ENCODE measurements around the gene ABR. TPM values are rescaled to one million over a fixed set of nuclear protein-coding genes. Genes with fewer than 3 reads are reported as not detected.

The ABR gene
- total RNA-seq, 2 experiments from 2014 or later = 31.6 to 35.1 TPM

GRCh38 chr17:1186923-1187771 is 7.4 kb upstream of the ABR start:
- H3K27ac Mint-ChIP-seq = no peak overlapping the region
- no peaks in the 10 kb centered on the region for H3K36me3 Mint-ChIP-seq
- peaks cover 7% of the 10 kb centered on the region for H3K4me1 Mint-ChIP-seq

GRCh38 chr17:1186214-1186820 is 6.5 kb upstream of the ABR start:
- DNase-seq = no peak
- Mint-ChIP-seq H3K9me3 (no peaks in the 10 kb centered on the region), H3K27ac (no peak overlapping the region), H3K27me3 (no peaks in the 10 kb centered on the region), H3K4me3 (no peak overlapping the region), H3K36me3 (no peaks in the 10 kb centered on the region), H3K4me1 (peaks cover 7% of the 10 kb centered on the region)

More at GRCh38 chr17:1186923-1187771, 7.4 kb upstream of the ABR start:
- peak; percentile 79 for DNase-seq
- Mint-ChIP-seq H3K9me3 (no peaks in the 10 kb centered on the region), H3K4me3 (no peak overlapping the region), H3K27me3 (no peaks in the 10 kb centered on the region)

GRCh38 chr17:1183171-1183873 is 3.5 kb upstream of the ABR start:
- DNase-seq = peak; percentile 31
- Mint-ChIP-seq H3K27me3 (peaks cover 4% of the 10 kb centered on the region), H3K36me3 (no peaks in the 10 kb centered on the region), H3K27ac (no peak overlapping the region), H3K4me3 (no peak overlapping the region), H3K9me3 (no peaks in the 10 kb centered on the region), H3K4me1 (peaks cover 7% of the 10 kb centered on the region)

- Mint-ChIP-seq H3K4me3 (no peak overlapping the region), H3K4me1 (peaks cover 7% of the 10 kb centered on the region), H3K27ac (no peak overlapping the region), H3K27me3 (peaks cover 7% of the 10 kb centered on the region), H3K9me3 (no peaks in the 10 kb centered on the region), H3K36me3 (no peaks in the 10 kb centered on the region)
- no peak for DNase-seq
These were observed 3.0 kb upstream of the ABR start for GRCh38 chr17:1182811-1183170.

GRCh38 chr17:1181753-1182137 is 2.0 kb upstream of the ABR start:
- no peak for DNase-seq
- Mint-ChIP-seq H3K36me3 (no peaks in the 10 kb centered on the region), H3K4me1 (peaks cover 7% of the 10 kb centered on the region), H3K27ac (no peak overlapping the region), H3K4me3 (no peak overlapping the region), H3K9me3 (no peaks in the 10 kb centered on the region), H3K27me3 (peaks cover 7% of the 10 kb centered on the region)

- no peak overlapping the region for H3K4me3 Mint-ChIP-seq
- peaks cover 7% of the 10 kb centered on the region for H3K27me3 Mint-ChIP-seq
These were observed 1.4 kb upstream of the ABR start for GRCh38 chr17:1180958-1181752.

GRCh38 chr17:1179112-1179817 is 516 bp downstream of the ABR start:
- Mint-ChIP-seq H3K9me3 (no peaks in the 10 kb centered on the region), H3K27me3 (peaks cover 7% of the 10 kb centered on the region), H3K4me1 (peaks cover 7% of the 10 kb centered on the region), H3K27ac (no peak overlapping the region), H3K4me3 (peak overlapping the region; percentile 79), H3K36me3 (no peaks in the 10 kb centered on the region)
- no peak for DNase-seq

More at GRCh38 chr17:1180958-1181752, 1.4 kb upstream of the ABR start:
- H3K27ac Mint-ChIP-seq = no peak overlapping the region
- H3K4me1 Mint-ChIP-seq = peaks cover 7% of the 10 kb centered on the region
- H3K36me3 Mint-ChIP-seq = no peaks in the 10 kb centered on the region
- no peak for DNase-seq
- H3K9me3 Mint-ChIP-seq = no peaks in the 10 kb centered on the region

GRCh38 chr17:1177016-1177700 is 2.6 kb downstream of the ABR start:
- no peak overlapping the region for H3K27ac Mint-ChIP-seq
- DNase-seq = no peak
- peaks cover 7% of the 10 kb centered on the region for H3K27me3 Mint-ChIP-seq
- H3K4me1 Mint-ChIP-seq = peaks cover 1% of the 10 kb centered on the region
- no peaks in the 10 kb centered on the region for H3K9me3 Mint-ChIP-seq
- H3K36me3 Mint-ChIP-seq = no peaks in the 10 kb centered on the region
- no peak overlapping the region for H3K4me3 Mint-ChIP-seq

GRCh38 chr17:1174263-1174880 is 5.4 kb downstream of the ABR start:
- Mint-ChIP-seq H3K4me3 (no peak overlapping the region), H3K9me3 (no peaks in the 10 kb centered on the region), H3K36me3 (no peaks in the 10 kb centered on the region), H3K27me3 (peaks cover 7% of the 10 kb centered on the region), H3K27ac (no peak overlapping the region), H3K4me1 (peaks cover 1% of the 10 kb centered on the region)
- DNase-seq = no peak

- Mint-ChIP-seq H3K27ac (no peak overlapping the region), H3K4me1 (peaks cover 1% of the 10 kb centered on the region), H3K27me3 (peaks cover 6% of the 10 kb centered on the region), H3K9me3 (no peaks in the 10 kb centered on the region), H3K4me3 (no peak overlapping the region), H3K36me3 (no peaks in the 10 kb centered on the region)
- no peak for DNase-seq
These were observed 6.1 kb downstream of the ABR start for GRCh38 chr17:1173432-1174262.

GRCh38 chr17:1171953-1172352 is 7.8 kb downstream of the ABR start:
- DNase-seq = no peak
- H3K36me3 Mint-ChIP-seq = no peaks in the 10 kb centered on the region
- H3K9me3 Mint-ChIP-seq = no peaks in the 10 kb centered on the region
- no peak overlapping the region for H3K27ac Mint-ChIP-seq
- H3K4me3 Mint-ChIP-seq = no peak overlapping the region
- no peaks in the 10 kb centered on the region for H3K27me3 Mint-ChIP-seq
- H3K4me1 Mint-ChIP-seq = peaks cover 1% of the 10 kb centered on the region

GRCh38 chr17:1170739-1171138 is 9.0 kb downstream of the ABR start:
- Mint-ChIP-seq H3K9me3 (no peaks in the 10 kb centered on the region), H3K27ac (no peak overlapping the region), H3K36me3 (no peaks in the 10 kb centered on the region), H3K27me3 (no peaks in the 10 kb centered on the region), H3K4me3 (no peak overlapping the region), H3K4me1 (peaks cover 1% of the 10 kb centered on the region)
- no peak for DNase-seq

GRCh38 chr17:1169929-1170312 is 9.9 kb downstream of the ABR start:
- Mint-ChIP-seq H3K4me3 (no peak overlapping the region), H3K9me3 (no peaks in the 10 kb centered on the region), H3K27ac (no peak overlapping the region), H3K4me1 (peaks cover 1% of the 10 kb centered on the region), H3K36me3 (no peaks in the 10 kb centered on the region), H3K27me3 (no peaks in the 10 kb centered on the region)
- DNase-seq = no peak
